Heart left ventricle (tissue), 13 donors: ENCODE measurements around the gene TRAPPC10.

Experiments
- CTCF ChIP-seq, 12 donors: fragments of 200-600 bp; sonication (generic) in 4 of 12; IDR thresholded peaks; one replicate each; pipeline versions ENCODE4 v1.5.0 to v1.8.0; 2018 to 2022; ENCODE audit warnings: antibody characterized with exemption in 12 of 12, mild to moderate bottlenecking in 5 of 12
- POLR2A ChIP-seq, 2 donors: fragments of 450-650 bp; IDR thresholded peaks; one replicate each; pipeline ENCODE4 v1.6.1; 2017; ENCODE audit warnings: antibody characterized with exemption in 2 of 2, mild to moderate bottlenecking in 2 of 2, moderate library complexity in 2 of 2
- donor health status: ischemic (EF 13 %, LVEDD 7.1; RV severe dilation, severe dysfunction).
- donor health status: DM: no; HTN: yes; CAD: no.
- donor health status: DM: no; HTN: no; CAD: no.
- donor health status: ischemic (EF 25% LVEDD 6.9; RV normal size, moderate dysfunction).
- donor health status: ischemic (EF 25% LVEDD 5.7; RV mildly dilated, moderate dysfunction).
- donor health status: ischemic (EF 35%, LVEDD 5.7; RV mildly dilated, moderate dysfunction).
- donor health status: nonischemic (EF 11% LVEDD 7.7; RV severe dilation, severe dysfunction).
- donor health status: DM: yes; HTN: yes; CAD: no.
- donor health status: PGD.
- donor health status: ischemic (EF 29% LVEDD 5.4; RV normal size, mild dysfunction).
- donor health status: nonischemic (EF 23%, LVEDD 6.1; RV moderate dilation, normal function).

- TF ChIP-seq CTCF (IDR thresholded peaks at IDR 0.05), result no peak
- no peak for TF ChIP-seq POLR2A (IDR thresholded peaks at IDR 0.05)
Measured at GRCh38 chr21:44024257-44024656, 12.1 kb downstream of the TRAPPC10 start.
